Measurements from ENCODE around the gene UGT1A5. TPM values are rescaled to one million over a fixed set of nuclear protein-coding genes. Genes with fewer than 3 reads are reported as not detected.
"Not testable (repeated sequence)": the region's sequence is repeated elsewhere in the genome, so short reads cannot be mapped to it uniquely, and the experiment has no call there.

UGT1A5 gene
- total RNA-seq, 3 donors from 2014 or later = not detected

DNA sequence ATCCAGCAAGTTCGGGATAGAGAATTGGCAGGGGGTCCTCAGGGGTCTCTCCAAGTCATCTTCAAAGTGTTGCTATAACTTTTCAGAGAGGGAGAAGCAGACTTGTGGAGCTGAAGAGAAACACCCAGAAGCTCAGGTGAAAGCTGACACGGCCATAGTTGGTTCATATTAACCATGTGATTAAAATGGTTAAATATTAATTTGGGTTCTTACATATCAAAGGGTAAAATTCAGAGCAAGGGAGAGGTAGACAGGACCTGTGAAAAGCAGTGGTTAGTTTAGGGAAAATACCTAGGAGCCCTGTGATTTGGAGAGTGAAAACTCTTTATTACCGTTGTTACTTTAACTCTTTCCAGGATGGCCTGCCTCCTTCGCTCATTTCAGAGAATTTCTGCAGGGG, 20.1 kb upstream of the UGT1A5 start, which contains the start of gene UGT1A6:
Gene UGT1A6 (plus strand): TSS at position 243 of the 400 bp plus-strand sequence. CDS start 115 bp downstream, at position 358.
- DNase-seq (ENCODE audit: low spot score in 2 of 2) = no peak
- no peak for TF ChIP-seq POLR2A (IDR thresholded peaks at IDR 0.05)
- TF ChIP-seq, protein P1, sequence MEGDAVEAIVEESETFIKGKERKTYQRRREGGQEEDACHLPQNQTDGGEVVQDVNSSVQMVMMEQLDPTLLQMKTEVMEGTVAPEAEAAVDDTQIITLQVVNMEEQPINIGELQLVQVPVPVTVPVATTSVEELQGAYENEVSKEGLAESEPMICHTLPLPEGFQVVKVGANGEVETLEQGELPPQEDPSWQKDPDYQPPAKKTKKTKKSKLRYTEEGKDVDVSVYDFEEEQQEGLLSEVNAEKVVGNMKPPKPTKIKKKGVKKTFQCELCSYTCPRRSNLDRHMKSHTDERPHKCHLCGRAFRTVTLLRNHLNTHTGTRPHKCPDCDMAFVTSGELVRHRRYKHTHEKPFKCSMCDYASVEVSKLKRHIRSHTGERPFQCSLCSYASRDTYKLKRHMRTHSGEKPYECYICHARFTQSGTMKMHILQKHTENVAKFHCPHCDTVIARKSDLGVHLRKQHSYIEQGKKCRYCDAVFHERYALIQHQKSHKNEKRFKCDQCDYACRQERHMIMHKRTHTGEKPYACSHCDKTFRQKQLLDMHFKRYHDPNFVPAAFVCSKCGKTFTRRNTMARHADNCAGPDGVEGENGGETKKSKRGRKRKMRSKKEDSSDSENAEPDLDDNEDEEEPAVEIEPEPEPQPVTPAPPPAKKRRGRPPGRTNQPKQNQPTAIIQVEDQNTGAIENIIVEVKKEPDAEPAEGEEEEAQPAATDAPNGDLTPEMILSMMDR (IDR thresholded peaks at IDR 0.05) = no peak
- TF ChIP-seq POLR2AphosphoS5 (IDR thresholded peaks at IDR 0.05) = no peak
- H3K27ac ChIP-seq = no peak within 1 kb of the TSS
- no peak within 1 kb of the TSS for H3K4me3 ChIP-seq
- no peaks in the 10 kb centered on the region for H3K27me3 ChIP-seq
- no peaks in the 10 kb centered on the region for H3K9me3 ChIP-seq
- no peaks in the 10 kb centered on the region for H3K36me3 ChIP-seq
- intact Hi-C loops (cut with DNase I; ENCODE audit: low total_unique reads) = no loop called here
- no peaks in the 10 kb centered on the region for H3K4me1 ChIP-seq

DNA sequence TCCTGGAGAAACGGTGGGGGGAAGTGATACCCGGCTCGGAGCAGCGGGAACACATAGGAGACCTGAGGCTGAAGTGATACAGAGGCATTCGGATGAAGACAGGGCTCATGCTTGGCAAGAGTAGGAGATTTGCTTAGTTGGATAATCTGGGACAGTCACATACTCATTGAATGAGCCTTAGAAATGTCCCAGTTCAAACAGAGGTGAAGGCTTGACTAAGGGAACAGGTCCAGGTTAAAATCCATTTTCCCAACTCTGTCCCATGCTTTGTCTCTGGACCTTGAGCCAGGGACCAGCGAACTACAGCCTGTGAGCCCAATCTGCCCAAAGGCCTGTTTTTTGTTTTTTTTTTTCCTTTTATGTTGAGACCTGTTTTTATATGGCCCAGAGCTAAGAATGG, 18.7 kb upstream of the UGT1A5 start:
- no peak for DNase-seq (ENCODE audit: low spot score in 2 of 2)
- Histone ChIP-seq H3K4me1 (no peaks in the 10 kb centered on the region), H3K27me3 (no peaks in the 10 kb centered on the region), H3K27ac (no peak overlapping the region), H3K36me3 (no peaks in the 10 kb centered on the region), H3K4me3 (no peak overlapping the region), H3K9me3 (no peaks in the 10 kb centered on the region)
- TF ChIP-seq POLR2AphosphoS5 (IDR thresholded peaks at IDR 0.05) (no peak), POLR2A (IDR thresholded peaks at IDR 0.05) (no peak)
- TF ChIP-seq, protein P1 (IDR thresholded peaks at IDR 0.05) = no peak
- intact Hi-C loops (cut with DNase I; ENCODE audit: low total_unique reads) = no loop called here

DNA sequence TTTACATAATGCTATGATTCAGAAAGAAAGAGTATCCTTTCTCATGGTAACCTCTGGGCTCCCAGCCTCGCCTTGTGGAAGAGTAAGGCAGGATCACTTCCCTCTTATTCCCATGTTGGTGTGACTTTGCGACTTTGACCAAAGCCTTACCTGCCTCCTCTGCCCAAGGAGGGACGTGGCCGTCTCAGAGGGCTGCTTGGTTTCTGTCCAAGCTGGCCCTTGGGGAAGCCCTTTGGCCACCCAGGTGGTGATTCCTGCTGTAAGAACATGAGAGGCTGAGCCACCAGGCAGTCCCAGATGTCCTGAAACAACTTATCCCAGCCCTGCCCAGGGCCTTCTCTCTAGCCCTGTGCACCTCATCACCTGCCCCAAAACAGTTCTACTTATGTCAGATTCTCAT, 14.0 kb upstream of the UGT1A5 start:
- no peaks in the 10 kb centered on the region for H3K9me3 ChIP-seq
- no peaks in the 10 kb centered on the region for H3K27me3 ChIP-seq
- H3K4me1 ChIP-seq = no peaks in the 10 kb centered on the region
- no peak for DNase-seq (ENCODE audit: low spot score in 2 of 2)
- H3K27ac ChIP-seq = no peak overlapping the region
- no peak overlapping the region for H3K4me3 ChIP-seq
- TF ChIP-seq POLR2A (IDR thresholded peaks at IDR 0.05) = no peak
- no peak for TF ChIP-seq POLR2AphosphoS5 (IDR thresholded peaks at IDR 0.05)
- TF ChIP-seq, protein P1 (IDR thresholded peaks at IDR 0.05) = no peak
- no peaks in the 10 kb centered on the region for H3K36me3 ChIP-seq
- intact Hi-C loops (cut with DNase I; ENCODE audit: low total_unique reads) = no loop called here

DNA sequence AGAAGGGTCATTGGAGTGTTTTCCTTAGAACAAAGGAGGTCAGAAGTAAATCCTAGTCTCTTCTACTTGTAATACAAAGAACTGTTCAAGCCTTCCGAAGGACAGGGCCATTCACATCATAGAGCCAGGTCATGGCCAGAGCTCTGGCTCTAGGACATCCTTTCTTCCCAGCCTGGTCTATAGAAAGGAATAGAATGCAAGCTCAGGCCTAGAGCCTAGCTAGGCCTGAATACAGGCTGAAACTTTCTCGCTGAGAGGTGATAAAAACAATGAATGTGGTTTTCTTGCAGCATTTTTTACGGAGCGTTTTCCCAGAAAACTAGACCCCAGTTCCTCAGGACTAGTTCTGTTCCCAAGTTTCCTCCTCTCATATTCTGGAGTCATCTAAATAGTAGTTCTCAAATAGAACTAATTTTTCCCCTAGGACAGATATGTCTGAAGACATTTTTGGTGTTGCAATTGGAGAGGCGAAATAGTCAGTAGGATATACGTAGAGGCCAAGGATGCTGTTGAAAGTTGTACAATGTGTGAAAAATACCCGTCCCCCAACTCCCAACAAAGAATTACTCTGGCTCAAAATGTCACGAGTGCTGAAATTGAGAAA, 13.2 kb upstream of the UGT1A5 start:
- H3K4me3 ChIP-seq = no peak overlapping the region
- DNase-seq (ENCODE audit: low spot score in 2 of 2) = no peak
- intact Hi-C loops (cut with DNase I; ENCODE audit: low total_unique reads) = no loop called here
- H3K27me3 ChIP-seq = no peaks in the 10 kb centered on the region
- H3K36me3 ChIP-seq = no peaks in the 10 kb centered on the region
- no peak overlapping the region for H3K27ac ChIP-seq
- H3K4me1 ChIP-seq = no peaks in the 10 kb centered on the region
- no peaks in the 10 kb centered on the region for H3K9me3 ChIP-seq
- TF ChIP-seq POLR2A (IDR thresholded peaks at IDR 0.05) (no peak), POLR2AphosphoS5 (IDR thresholded peaks at IDR 0.05) (no peak)
- TF ChIP-seq, protein P1 (IDR thresholded peaks at IDR 0.05) = no peak

DNA sequence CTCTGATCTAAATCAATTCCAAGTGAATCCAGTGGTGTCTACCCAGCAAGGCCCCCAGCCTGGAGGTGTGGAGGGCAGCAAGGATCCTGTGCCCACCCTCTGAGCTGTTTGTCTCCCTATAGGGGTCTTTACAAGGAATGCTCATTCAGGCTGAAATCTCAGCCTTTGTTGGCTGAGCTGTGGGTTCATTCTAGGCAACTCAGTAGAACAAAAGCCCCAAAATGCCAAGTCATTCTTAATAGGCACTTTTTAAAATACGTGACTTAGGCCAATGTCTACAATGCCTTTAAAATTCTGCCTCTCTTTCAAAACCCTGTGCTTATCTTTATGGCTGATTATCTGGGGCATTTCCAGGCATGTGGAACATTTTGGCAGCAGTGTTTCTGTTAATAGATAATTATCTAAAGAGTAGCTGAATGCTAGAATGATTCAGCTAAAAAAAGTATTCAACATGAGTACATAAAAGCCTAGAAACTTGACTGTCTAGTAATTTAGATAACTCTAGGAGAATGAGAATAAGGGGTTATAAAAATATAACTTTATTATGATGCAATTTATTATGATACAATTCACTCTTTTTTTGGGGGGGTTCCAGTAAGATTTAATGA, 12.6 kb upstream of the UGT1A5 start:
- no peaks in the 10 kb centered on the region for H3K27me3 ChIP-seq
- H3K36me3 ChIP-seq = no peaks in the 10 kb centered on the region
- no peak overlapping the region for H3K27ac ChIP-seq
- TF ChIP-seq POLR2A (IDR thresholded peaks at IDR 0.05) (no peak), POLR2AphosphoS5 (IDR thresholded peaks at IDR 0.05) (no peak)
- TF ChIP-seq, protein P1 (IDR thresholded peaks at IDR 0.05) = no peak
- DNase-seq (ENCODE audit: low spot score in 2 of 2) = no peak
- H3K4me3 ChIP-seq = no peak overlapping the region
- no peaks in the 10 kb centered on the region for H3K4me1 ChIP-seq
- no peaks in the 10 kb centered on the region for H3K9me3 ChIP-seq
- intact Hi-C loops (cut with DNase I; ENCODE audit: low total_unique reads) = no loop called here

DNA sequence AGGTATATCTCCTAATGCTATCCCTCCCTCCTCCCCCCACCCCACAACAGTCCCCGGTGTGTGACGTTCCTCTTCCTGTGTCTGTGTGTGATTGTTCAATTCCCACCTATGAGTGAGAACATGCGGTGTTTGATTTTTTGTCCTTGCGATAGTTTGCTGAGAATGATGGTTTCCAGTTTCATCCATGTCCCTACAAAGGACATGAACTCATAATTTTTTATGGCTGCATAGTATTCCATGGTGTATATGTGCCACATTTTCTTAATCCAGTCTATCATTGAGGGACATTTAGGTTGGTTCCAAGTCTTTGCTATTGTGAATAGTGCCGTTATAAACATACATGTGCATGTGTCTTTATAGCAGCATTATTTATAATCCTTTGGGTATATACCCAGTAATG, 11.9 kb upstream of the UGT1A5 start:
- H3K36me3 ChIP-seq; H3K4me1 ChIP-seq; DNase-seq (ENCODE audit: low spot score in 2 of 2); intact Hi-C loops (cut with DNase I; ENCODE audit: low total_unique reads); H3K4me3 ChIP-seq; H3K9me3 ChIP-seq; H3K27me3 ChIP-seq; H3K27ac ChIP-seq: not testable (repeated sequence)
